Fibroblast of skin of abdomen (primary cell): ENCODE data around the gene SLC22A5. TPM values are rescaled to one million over a fixed set of nuclear protein-coding genes. Genes with fewer than 3 reads are reported as not detected.

Source experiments
- DNase-seq: peaks from one replicate; pipeline ENCODE4 v3.0.0-alpha.2; 2013
- polyA plus RNA-seq, 2 experiments: library from polyadenylated mRNA; unstranded; fragments of 120-200 nt; gene quantifications; one replicate each; pipeline ENCODE4 v1.2.1, GENCODE V29; 2013; ENCODE audit not compliant: insufficient read length in 2 of 2

Gene SLC22A5
- 3.0 TPM for polyA plus RNA-seq (2013, experiment 1 of 2; ENCODE audit: insufficient read length)
- polyA plus RNA-seq (2013, experiment 2 of 2; ENCODE audit: insufficient read length), result 3.1 TPM

GRCh38 chr5:132369474-132370180 is at the start of gene SLC22A5:
Gene SLC22A5, plus strand, starts transcription at chr5:132369710. Its CDS starts 263 bp downstream, at chr5:132369973.
- DNase-seq, result peak; percentile 50

- DNase-seq, result no peak
Measured at GRCh38 chr5:132319975-132320374, 49.5 kb upstream of the SLC22A5 start.

- DNase-seq, result no peak
Measured at GRCh38 chr5:132321109-132321721, 48.3 kb upstream of the SLC22A5 start.

- no peak for DNase-seq
Measured at GRCh38 chr5:132322266-132322665, 47.2 kb upstream of the SLC22A5 start.

- DNase-seq, result no peak
Measured at GRCh38 chr5:132323202-132323601, 46.3 kb upstream of the SLC22A5 start.

GRCh38 chr5:132325691-132326090 is 43.8 kb upstream of the SLC22A5 start:
- no peak for DNase-seq

- DNase-seq, result peak; percentile 55
Measured at GRCh38 chr5:132327252-132327955, 42.1 kb upstream of the SLC22A5 start.

- DNase-seq, result no peak
Measured at GRCh38 chr5:132334812-132335211, 34.7 kb upstream of the SLC22A5 start.

GRCh38 chr5:132335402-132335801 is 34.1 kb upstream of the SLC22A5 start:
- no peak for DNase-seq

- DNase-seq, result no peak
Measured at GRCh38 chr5:132339502-132339901, 30.0 kb upstream of the SLC22A5 start.

- DNase-seq, result no peak
Measured at GRCh38 chr5:132342291-132343180, 27.0 kb upstream of the SLC22A5 start.

GRCh38 chr5:132344775-132345514 is 24.6 kb upstream of the SLC22A5 start:
- no peak for DNase-seq

- DNase-seq, result no peak
Measured at GRCh38 chr5:132353486-132353995, 16.0 kb upstream of the SLC22A5 start.

GRCh38 chr5:132354381-132355139 is 14.9 kb upstream of the SLC22A5 start:
- no peak for DNase-seq

GRCh38 chr5:132355140-132355765 is 14.3 kb upstream of the SLC22A5 start:
- DNase-seq, result no peak

- DNase-seq, result no peak
Measured at GRCh38 chr5:132358775-132359174, 10.7 kb upstream of the SLC22A5 start.

- no peak for DNase-seq
Measured at GRCh38 chr5:132362086-132362485, 7.4 kb upstream of the SLC22A5 start.

- peak; percentile 82 for DNase-seq
Measured at GRCh38 chr5:132363431-132364112, 5.9 kb upstream of the SLC22A5 start.

GRCh38 chr5:132364319-132364718 is 5.2 kb upstream of the SLC22A5 start:
- peak; percentile 63 for DNase-seq

GRCh38 chr5:132365213-132365612 is 4.3 kb upstream of the SLC22A5 start:
- peak; percentile 84 for DNase-seq
